Muscle layer of colon (tissue), 2 donors: Measurements from ENCODE around the gene MAP3K5.
"Not testable (repeated sequence)": the region's sequence is repeated elsewhere in the genome, so short reads cannot be mapped to it uniquely, and the experiment has no call there.

Experiments
- H3K27ac ChIP-seq: one replicate; pipeline ENCODE4 v1.7.0; 2013; ENCODE audit warnings: low read depth, mild to moderate bottlenecking, low read length, moderate library complexity
- H3K27me3 ChIP-seq, 2 donors: one replicate each; pipeline ENCODE4 v1.7.0; 2013; ENCODE audit warnings: low read length in 2 of 2, mild to moderate bottlenecking in 2 of 2; ENCODE audit not compliant: insufficient read depth in 2 of 2, control insufficient read depth in 1 of 2
- H3K36me3 ChIP-seq: one replicate; pipeline ENCODE4 v1.7.0; 2013; ENCODE audit warnings: mild to moderate bottlenecking, low read length; ENCODE audit not compliant: insufficient read depth
- H3K4me1 ChIP-seq: one replicate; pipeline ENCODE4 v1.7.0; 2013; ENCODE audit warnings: mild to moderate bottlenecking, low read length; ENCODE audit not compliant: insufficient read depth
- H3K4me3 ChIP-seq, 2 donors: one replicate each; pipeline ENCODE4 v1.7.0; 2013; ENCODE audit warnings: low read length in 2 of 2, low read depth in 1 of 2, mild to moderate bottlenecking in 1 of 2, moderate library complexity in 1 of 2
- H3K9ac ChIP-seq: one replicate; pipeline ENCODE4 v1.7.0; 2013; ENCODE audit warnings: low read length
- H3K9me3 ChIP-seq: one replicate; pipeline ENCODE4 v1.7.0; 2013; ENCODE audit warnings: mild to moderate bottlenecking, low read length
- donor health status: abdominal sarcoma.
- donor health status: Adenocarcinoma of cecum.

Gene MAP3K5

GRCh38 chr6:136593748-136594490 is 198.4 kb downstream of the MAP3K5 start:
- no peak overlapping the region for H3K27ac ChIP-seq
- no peak overlapping the region for H3K9ac ChIP-seq

DNA sequence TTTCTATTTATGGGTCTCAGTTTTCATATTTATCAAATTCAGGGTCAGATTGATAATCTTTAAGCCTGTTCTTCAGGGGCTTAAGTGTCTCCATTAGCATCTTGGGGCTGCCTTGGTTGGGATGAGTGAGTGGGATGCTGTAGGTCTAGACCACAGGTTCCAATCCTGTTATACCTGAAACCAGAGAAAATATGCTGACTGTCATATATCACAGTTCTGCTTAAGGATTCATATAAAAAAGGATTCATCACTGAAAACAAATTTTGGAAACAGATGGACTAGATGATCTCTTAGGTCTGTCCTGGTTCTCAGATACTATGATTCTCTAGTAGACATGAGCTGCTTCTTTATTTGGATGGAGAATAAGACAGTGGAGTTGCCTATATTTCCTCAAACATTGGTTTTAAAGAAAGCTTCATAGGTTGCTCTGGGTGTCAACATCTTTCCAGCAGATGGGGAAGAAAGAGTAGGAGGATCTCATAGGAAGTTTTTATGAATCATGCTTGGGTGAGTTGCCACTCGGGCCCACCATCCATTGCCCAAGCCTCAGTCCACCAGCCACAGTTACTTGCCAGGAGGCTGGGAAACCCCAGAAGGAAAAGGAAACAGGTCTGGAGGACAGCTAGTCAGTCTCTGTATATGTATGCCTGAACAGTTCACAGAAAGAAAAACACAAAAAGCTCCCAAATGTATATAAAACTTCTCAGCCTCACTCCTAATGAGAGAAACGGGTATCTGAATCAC is 199.2 kb downstream of the MAP3K5 start:
- Histone ChIP-seq H3K9ac (no peak overlapping the region), H3K4me3 (no peak overlapping the region), H3K27me3 (no peaks in the 10 kb centered on the region), H3K27ac (no peak overlapping the region), H3K36me3 (peaks cover 12% of the 10 kb centered on the region), H3K9me3 (no peaks in the 10 kb centered on the region), H3K4me1 (no peaks in the 10 kb centered on the region)

More at GRCh38 chr6:136593748-136594490, 198.4 kb downstream of the MAP3K5 start:
- Histone ChIP-seq H3K4me3 (no peak overlapping the region), H3K9me3 (no peaks in the 10 kb centered on the region), H3K4me1 (peaks cover 4% of the 10 kb centered on the region), H3K36me3 (peaks cover 12% of the 10 kb centered on the region), H3K27me3 (no peaks in the 10 kb centered on the region)

- H3K4me3 ChIP-seq = no peak overlapping the region
Measured at GRCh38 chr6:136591617-136592016, 200.7 kb downstream of the MAP3K5 start.

DNA sequence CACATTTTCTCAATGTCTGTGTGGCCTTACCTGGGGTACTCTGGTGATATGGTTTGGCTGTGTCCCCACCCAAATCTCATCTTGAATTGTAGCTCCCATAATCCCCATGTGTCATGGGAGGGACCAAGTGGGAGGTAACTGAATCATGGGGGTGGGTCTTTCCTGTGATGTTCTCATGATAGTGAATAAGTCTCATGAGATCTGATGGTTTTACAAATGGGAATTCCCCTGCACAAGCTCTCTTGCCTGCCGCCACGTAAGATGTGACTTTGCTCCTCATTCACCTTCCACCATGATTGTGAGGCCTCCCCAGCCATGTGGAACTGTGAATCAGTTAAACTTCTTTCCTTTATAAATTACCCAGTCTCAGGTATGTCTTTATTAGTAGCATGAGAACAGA is 201.4 kb downstream of the MAP3K5 start:
- H3K27me3 ChIP-seq, H3K4me3 ChIP-seq, H3K4me1 ChIP-seq, H3K9ac ChIP-seq, H3K9me3 ChIP-seq, H3K27ac ChIP-seq: not testable (repeated sequence)
- peaks cover 12% of the 10 kb centered on the region for H3K36me3 ChIP-seq

More at GRCh38 chr6:136591617-136592016, 200.7 kb downstream of the MAP3K5 start:
- no peak overlapping the region for H3K9ac ChIP-seq
- peaks cover 12% of the 10 kb centered on the region for H3K36me3 ChIP-seq
- H3K9me3 ChIP-seq = no peaks in the 10 kb centered on the region
- no peaks in the 10 kb centered on the region for H3K27me3 ChIP-seq
- no peaks in the 10 kb centered on the region for H3K4me1 ChIP-seq
- H3K27ac ChIP-seq = no peak overlapping the region

GRCh38 chr6:136587527-136587926 is 204.8 kb downstream of the MAP3K5 start:
- Histone ChIP-seq H3K4me1 (peaks cover 7% of the 10 kb centered on the region), H3K9ac (no peak overlapping the region), H3K27ac (no peak overlapping the region), H3K4me3 (no peak overlapping the region), H3K9me3 (no peaks in the 10 kb centered on the region), H3K27me3 (no peaks in the 10 kb centered on the region), H3K36me3 (peaks cover 10% of the 10 kb centered on the region)

DNA sequence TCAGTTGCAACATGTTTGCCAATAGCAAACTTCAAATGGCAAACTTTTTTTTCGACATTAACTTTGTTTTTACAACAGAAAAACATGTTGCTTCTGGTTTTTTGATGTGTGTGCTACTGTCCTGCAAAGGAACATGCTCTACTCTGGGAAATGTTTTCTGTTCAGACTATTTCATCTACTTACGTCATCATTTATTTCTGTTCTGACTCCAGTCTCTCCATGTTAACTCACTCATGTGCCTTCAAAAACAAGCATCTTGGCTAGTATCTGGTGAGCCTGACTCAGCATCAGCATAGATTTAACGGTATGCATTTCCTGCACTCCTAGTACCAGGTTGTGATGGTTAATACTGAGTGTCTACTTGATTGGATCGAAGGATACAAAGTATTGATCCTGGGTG is 206.0 kb downstream of the MAP3K5 start:
- Histone ChIP-seq H3K4me1 (peaks cover 7% of the 10 kb centered on the region), H3K9me3 (no peaks in the 10 kb centered on the region), H3K9ac (no peak overlapping the region), H3K27ac (no peak overlapping the region), H3K36me3 (no peaks in the 10 kb centered on the region), H3K4me3 (no peak overlapping the region), H3K27me3 (no peaks in the 10 kb centered on the region)

DNA sequence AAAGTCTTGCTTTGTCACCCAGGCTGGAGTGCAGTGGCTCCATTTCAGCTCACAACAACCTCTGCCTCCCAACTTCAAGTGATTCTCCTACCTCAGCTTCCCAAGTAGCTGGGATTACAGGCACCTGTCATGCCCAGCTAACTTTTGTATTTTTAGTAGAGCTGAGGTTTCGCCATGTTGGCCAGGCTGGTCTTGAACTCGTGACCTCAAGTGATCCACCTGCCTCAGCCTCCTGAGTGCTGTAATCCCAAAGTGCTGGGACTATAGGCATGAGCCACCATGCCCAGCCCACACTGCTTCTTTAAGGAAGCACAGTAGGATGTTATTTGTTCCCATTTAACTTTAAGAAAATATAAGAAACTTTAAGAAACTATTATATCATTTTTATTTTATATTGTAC is 206.8 kb downstream of the MAP3K5 start:
- H3K36me3 ChIP-seq, H3K9ac ChIP-seq, H3K27ac ChIP-seq, H3K27me3 ChIP-seq, H3K4me3 ChIP-seq, H3K9me3 ChIP-seq, H3K4me1 ChIP-seq: not testable (repeated sequence)

GRCh38 chr6:136584290-136584689 is 208.0 kb downstream of the MAP3K5 start:
- not testable (repeated sequence) for H3K9me3 ChIP-seq, H3K9ac ChIP-seq, H3K36me3 ChIP-seq, H3K4me3 ChIP-seq, H3K27me3 ChIP-seq, H3K27ac ChIP-seq, H3K4me1 ChIP-seq

- no peak overlapping the region for H3K27ac ChIP-seq
- peaks cover 7% of the 10 kb centered on the region for H3K4me1 ChIP-seq
- H3K9ac ChIP-seq = no peak overlapping the region
- no peak overlapping the region for H3K4me3 ChIP-seq
- H3K36me3 ChIP-seq = peaks cover 4% of the 10 kb centered on the region
- no peaks in the 10 kb centered on the region for H3K27me3 ChIP-seq
- no peaks in the 10 kb centered on the region for H3K9me3 ChIP-seq
Measured at GRCh38 chr6:136582711-136583471, 209.4 kb downstream of the MAP3K5 start.

DNA sequence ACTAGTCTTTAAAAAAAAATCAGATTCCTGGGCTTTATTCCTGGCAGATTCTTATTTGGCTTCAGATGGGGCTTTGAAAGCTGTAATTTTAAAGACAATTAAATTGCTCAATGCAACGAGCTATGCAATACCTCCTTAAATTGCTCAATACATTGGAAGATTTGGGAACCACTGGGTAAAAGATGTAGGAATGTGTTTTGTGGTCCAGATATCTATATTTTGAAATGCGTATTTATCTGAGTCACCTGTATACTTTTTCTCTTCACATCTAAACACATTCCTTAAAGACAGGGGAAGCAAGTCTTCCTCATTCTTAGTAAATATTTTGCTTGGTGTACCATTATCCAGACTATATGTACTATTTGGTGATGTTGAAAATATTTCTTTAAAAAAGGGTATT is 212.5 kb downstream of the MAP3K5 start:
- H3K4me1 ChIP-seq = peaks cover 7% of the 10 kb centered on the region
- H3K27me3 ChIP-seq = no peaks in the 10 kb centered on the region
- H3K9ac ChIP-seq = no peak overlapping the region
- no peaks in the 10 kb centered on the region for H3K9me3 ChIP-seq
- H3K27ac ChIP-seq = no peak overlapping the region
- no peak overlapping the region for H3K4me3 ChIP-seq
- peaks cover 4% of the 10 kb centered on the region for H3K36me3 ChIP-seq

DNA sequence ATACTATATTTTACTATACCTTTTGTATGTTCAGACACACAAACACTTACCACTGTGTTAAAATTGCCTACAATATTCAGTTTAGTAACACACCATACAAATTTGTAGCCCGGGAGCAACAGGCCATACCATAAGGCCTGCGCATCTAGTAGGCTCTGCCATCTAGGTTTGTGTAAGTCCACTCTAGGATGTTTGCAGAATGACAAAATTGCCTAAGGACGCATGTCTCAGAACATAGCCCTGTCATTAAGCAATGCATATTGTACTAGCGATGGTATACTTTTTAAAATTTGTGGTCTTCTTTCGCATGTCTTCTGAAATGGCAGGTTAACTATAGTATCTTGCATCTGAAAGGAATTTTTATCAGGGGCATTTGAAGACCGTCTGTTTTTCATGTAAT is 215.5 kb downstream of the MAP3K5 start:
- Histone ChIP-seq H3K9ac (no peak overlapping the region), H3K4me3 (no peak overlapping the region), H3K27ac (no peak overlapping the region), H3K9me3 (no peaks in the 10 kb centered on the region), H3K27me3 (no peaks in the 10 kb centered on the region), H3K4me1 (no peaks in the 10 kb centered on the region), H3K36me3 (peaks cover 4% of the 10 kb centered on the region)
